DOHH2 (cell line): ENCODE measurements around the gene EPB41L2.
"Not testable (repeated sequence)": the region's sequence is repeated elsewhere in the genome, so short reads cannot be mapped to it uniquely, and the experiment has no call there.

Experiments used
- EZH2phosphoT487 ChIP-seq: fragments of 200-600 bp; sonication (generic); IDR thresholded peaks from 2 replicates; pipeline ENCODE4 v1.6.1; 2017; ENCODE audit warnings: borderline replicate concordance, mild to moderate bottlenecking, antibody characterized with exemption, low read length, moderate library complexity, mixed read lengths
- TF ChIP-seq, protein P1 (sequence below): fragments of 200-600 bp; sonication (generic); IDR thresholded peaks from one replicate; pipeline ENCODE4 v1.5.1; 2014; ENCODE audit warnings: antibody characterized with exemption, mild to moderate bottlenecking, low read depth, low read length; ENCODE audit not compliant: poor library complexity, severe bottlenecking

DNA sequence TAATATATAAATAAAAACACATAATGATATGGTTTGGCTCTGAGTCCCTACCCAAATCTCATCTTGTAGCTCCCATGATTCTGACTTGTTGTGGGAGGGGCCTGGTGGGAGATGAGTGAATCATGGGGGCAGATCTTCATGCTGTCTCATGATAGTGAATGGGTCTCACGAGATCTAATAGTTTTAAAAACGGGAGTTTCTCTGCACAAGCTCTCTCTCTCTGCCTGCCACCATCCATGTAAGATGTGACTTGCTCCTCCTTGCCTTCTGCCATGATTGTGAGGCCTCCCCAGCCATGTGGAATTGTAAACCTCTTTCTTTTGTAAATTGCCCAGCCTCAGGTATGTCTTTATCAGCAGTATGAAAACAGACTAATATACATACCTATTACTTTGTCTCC lies 147.4 kb downstream of the EPB41L2 start:
- TF ChIP-seq, protein P1, sequence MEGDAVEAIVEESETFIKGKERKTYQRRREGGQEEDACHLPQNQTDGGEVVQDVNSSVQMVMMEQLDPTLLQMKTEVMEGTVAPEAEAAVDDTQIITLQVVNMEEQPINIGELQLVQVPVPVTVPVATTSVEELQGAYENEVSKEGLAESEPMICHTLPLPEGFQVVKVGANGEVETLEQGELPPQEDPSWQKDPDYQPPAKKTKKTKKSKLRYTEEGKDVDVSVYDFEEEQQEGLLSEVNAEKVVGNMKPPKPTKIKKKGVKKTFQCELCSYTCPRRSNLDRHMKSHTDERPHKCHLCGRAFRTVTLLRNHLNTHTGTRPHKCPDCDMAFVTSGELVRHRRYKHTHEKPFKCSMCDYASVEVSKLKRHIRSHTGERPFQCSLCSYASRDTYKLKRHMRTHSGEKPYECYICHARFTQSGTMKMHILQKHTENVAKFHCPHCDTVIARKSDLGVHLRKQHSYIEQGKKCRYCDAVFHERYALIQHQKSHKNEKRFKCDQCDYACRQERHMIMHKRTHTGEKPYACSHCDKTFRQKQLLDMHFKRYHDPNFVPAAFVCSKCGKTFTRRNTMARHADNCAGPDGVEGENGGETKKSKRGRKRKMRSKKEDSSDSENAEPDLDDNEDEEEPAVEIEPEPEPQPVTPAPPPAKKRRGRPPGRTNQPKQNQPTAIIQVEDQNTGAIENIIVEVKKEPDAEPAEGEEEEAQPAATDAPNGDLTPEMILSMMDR: not testable (repeated sequence)
- not testable (repeated sequence) for TF ChIP-seq EZH2phosphoT487
